HG03354 (cell line): Measurements from ENCODE around the gene FMN2.

ENCODE experiments used
- ATAC-seq: cut with Tn5 transposase; IDR thresholded peaks from one replicate; pipeline ENCODE4 v1.9.1; 2021; ENCODE audit warnings: mild to moderate bottlenecking; ENCODE audit not compliant: unreplicated experiment, poor library complexity, severe bottlenecking

FMN2 gene

GRCh38 chr1:240094041-240094722, 2.5 kb downstream of the FMN2 start:
- no peak for ATAC-seq

- ATAC-seq: no peak
Measured at GRCh38 chr1:240096974-240097373, 5.3 kb downstream of the FMN2 start.

- no peak for ATAC-seq
Measured at GRCh38 chr1:240098534-240098933, 6.9 kb downstream of the FMN2 start.

GRCh38 chr1:240099329-240099728, 7.6 kb downstream of the FMN2 start:
- ATAC-seq: no peak

DNA sequence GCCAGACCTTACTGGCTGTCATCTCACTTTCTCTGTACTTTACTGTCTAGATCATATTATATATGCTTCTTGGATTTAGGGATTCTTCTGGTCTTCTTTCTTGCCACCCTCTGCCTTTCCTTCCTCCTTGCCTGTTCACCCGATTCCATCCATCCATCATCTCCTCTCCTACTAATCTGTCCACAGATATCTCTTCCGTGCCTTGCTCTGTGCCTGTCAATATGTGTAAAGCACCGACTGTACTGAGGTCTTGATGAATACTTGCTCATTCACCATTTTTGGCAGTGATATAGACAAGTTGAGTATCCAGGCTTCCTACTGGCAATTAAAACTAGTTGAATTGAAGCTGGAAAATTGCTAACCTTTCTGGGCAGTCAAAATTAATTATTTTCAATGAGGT, 8.1 kb downstream of the FMN2 start:
- no peak for ATAC-seq

- no peak for ATAC-seq
Measured at GRCh38 chr1:240100371-240100934, 8.8 kb downstream of the FMN2 start.

DNA sequence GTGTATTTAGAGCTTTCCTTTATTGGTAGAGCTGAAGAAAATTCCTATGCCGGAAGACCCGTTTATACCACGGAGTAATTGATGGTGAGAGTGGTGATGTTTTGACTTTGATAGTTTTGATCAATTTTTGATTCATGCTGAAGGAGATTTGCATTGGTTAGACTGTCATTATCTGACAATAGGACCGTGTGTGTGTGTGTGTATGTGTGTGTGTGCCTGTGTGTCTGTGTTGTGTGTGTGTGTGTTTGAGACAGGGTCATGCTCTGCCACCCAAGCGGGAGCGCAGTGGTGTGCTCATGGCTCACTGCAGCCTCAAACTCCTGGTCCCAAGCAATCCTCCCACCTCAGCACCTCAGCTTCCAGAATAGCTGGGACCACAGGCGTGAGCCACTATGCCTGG, 9.6 kb downstream of the FMN2 start:
- ATAC-seq: no peak

DNA sequence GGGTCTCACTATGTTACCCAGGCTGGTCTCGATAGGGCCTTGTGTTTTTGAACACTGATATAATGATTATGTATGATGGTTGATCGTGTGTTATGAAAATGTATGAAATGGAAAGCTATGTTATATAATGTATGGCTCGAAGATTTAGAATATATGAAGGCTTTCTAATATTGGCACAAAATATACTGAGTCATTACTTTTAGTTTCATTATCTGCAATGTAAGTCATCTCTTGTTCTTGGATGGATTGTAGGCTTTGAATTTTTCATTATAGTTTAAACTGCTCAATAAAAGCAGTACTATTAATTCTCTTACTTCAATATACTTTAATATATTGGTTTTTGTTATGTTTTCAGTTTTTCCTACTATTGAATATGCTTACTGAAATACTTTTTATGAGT, 10.1 kb downstream of the FMN2 start:
- no peak for ATAC-seq

DNA sequence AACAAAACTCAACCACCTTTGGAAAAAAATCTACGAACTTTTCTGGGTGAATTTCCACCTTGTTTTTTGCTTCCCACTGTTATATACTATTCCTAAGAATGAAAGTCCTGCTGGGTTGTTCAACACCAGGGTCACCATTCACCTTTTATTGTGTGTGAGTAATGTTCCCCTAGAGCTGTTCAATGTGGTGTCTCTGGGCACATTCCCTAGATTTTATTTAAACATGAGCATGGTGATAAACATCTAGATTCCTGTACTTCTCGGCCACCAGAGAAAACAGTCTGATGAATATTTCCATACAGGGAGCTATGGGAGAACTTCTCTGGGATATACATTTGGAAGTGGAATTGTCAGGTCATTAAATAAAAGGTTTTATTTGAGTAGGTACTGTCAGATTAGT, 13.0 kb downstream of the FMN2 start:
- ATAC-seq: no peak

DNA sequence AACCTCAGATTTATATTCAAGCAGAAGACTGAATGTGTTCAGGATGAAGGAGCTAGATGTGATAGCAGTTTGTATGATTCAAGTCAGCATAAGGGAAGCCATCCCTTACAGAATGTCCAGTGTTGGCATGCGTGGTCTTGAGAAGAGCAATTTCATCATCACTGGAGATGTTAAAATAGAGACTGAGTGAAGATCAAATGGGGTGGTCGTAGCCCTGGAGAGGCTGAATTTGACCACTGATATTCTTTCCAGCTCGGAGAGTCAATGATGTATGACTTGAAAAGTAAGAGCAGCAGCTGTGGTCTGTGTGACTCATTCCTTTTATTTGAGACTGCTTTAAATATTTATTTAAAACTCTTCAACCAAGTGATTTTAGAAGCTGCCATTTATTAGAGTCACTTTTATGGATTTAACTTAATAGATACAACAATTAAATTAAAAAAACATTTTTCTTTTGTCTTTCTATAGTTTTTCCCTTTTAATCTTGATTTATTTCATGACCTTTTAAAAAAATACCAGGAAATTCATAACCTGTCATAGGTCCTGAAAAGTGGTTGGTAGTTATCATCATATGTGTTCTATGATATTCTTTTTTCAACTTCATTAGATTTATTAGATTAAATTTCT, 15.5 kb downstream of the FMN2 start:
- ATAC-seq: no peak

- no peak for ATAC-seq
Measured at GRCh38 chr1:240109130-240109529, 17.4 kb downstream of the FMN2 start.

GRCh38 chr1:240109920-240110636, 18.4 kb downstream of the FMN2 start:
- no peak for ATAC-seq

- ATAC-seq: no peak
Measured at GRCh38 chr1:240111558-240111957, 19.9 kb downstream of the FMN2 start.

- ATAC-seq: no peak
Measured at GRCh38 chr1:240114222-240114621, 22.5 kb downstream of the FMN2 start.

DNA sequence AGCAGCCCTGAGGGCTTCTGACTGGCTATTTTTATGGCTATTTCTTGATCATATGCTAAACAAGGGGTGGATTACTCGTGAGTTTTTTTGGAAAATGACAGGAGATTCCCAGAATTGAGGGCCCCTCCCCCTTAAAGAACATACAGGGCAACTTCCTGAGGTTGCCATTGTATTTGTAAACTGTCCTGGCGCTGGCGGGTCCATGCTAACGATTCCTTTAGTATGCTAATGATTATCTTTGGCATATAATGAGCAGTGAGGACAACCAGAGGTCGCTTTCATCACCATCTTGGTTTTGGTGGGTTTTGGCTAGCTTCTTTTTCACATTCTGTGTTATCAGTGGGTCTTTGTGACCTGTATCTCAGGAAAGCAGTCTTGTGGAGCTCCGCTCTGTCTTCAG, 24.1 kb downstream of the FMN2 start:
- no peak for ATAC-seq

- ATAC-seq: no peak
Measured at GRCh38 chr1:240116831-240117769, 25.4 kb downstream of the FMN2 start.

DNA sequence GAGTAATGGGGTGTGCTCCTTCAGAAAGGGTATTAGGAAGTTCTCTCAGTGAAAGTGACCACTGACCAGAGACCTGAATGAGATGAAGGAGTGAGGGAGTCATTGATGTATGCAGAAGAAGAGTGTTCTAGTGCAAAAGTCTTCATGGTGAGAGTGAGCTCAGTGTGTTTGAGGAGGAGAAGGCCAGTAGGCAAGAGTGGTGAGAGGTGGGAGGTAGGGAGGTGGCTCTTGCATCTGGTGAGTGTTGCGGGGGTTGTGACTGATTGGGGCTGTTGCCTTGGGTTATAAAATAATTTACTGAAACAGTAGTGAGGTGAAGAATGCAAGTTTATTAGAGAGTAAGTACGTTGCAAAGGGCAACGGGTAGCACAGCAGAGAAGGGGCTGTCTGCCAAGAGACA, 26.2 kb downstream of the FMN2 start:
- ATAC-seq: no peak

DNA sequence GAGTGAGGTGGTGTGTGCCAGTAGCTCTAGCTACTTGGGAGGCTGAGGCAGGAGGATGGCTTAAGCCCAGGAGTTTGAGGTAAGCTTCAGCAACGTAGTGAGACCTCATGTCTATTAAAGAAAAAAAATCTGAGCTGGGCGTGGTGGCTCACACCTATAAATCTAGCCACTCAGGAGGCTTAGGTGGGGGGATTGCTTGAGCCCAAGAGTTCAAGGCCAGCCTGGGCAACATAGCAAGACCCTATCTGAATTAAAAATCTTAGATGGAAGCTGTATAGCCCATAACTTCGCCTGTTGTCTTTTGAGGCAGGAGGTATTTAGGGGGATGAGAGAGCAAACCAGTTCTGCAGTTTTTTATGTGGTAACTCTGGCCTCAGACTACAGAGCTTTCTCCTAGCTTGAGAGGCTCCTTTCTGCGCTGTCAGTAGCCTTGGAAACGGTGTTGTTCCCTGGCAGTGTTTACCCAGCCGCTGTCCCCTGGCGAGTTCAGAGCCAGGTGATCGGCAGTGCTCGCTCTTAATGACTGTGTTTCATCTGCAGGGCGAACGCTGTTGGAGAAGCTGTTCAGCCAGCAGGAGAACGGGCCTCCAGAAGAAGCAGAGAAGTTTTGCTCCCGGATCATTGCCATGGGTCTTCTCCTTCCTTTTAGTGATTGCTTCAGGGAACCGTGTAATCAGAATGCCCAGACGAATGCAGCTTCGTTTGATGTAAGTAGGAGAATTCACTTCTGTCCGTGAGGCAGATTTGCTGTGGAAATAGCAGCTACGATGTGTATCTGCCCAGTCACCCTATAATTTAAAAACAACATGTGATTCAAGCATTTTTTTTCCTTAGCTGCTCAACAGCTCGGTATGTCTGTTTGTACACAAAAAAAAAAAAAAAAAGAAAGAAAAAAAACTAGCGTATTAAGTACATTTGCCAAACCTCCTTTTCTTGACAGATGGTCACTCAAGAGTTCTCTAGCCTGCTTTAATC, 31.2 kb downstream of the FMN2 start:
- no peak for ATAC-seq

- ATAC-seq: no peak
Measured at GRCh38 chr1:240126821-240127220, 35.1 kb downstream of the FMN2 start.
